HepG2 (cell line): ENCODE data around the gene TBC1D5. TPM values are rescaled to one million over a fixed set of nuclear protein-coding genes. Genes with fewer than 3 reads are reported as not detected.

Source experiments
- MIER2 ChIP-seq: IDR thresholded peaks from 2 replicates; pipeline ENCODE4 v1.6.1; 2016; ENCODE audit warnings: missing biosample characterization, missing genetic modification reagents
- STAT6 ChIP-seq: sonication (generic); formaldehyde crosslinking; IDR thresholded peaks from 2 replicates; pipeline ENCODE4 v1.4.0; 2020; ENCODE audit warnings: missing genetic modification reagents, mild to moderate bottlenecking, borderline replicate concordance
- TBX3 ChIP-seq: fragments of 450-650 bp; IDR thresholded peaks from 2 replicates; pipeline ENCODE4 v1.6.1; 2017; ENCODE audit warnings: antibody characterized with exemption, mild to moderate bottlenecking, inconsistent platforms, borderline replicate concordance
- ZBTB10 ChIP-seq: sonication (generic); formaldehyde crosslinking; IDR thresholded peaks from 2 replicates; pipeline ENCODE4 v1.4.0; 2020; ENCODE audit warnings: missing genetic modification reagents, borderline replicate concordance
- ZBTB46 ChIP-seq: sonication (generic); formaldehyde crosslinking; IDR thresholded peaks from 2 replicates; pipeline ENCODE4 v1.4.0; 2020; ENCODE audit warnings: mild to moderate bottlenecking, missing genetic modification reagents, borderline replicate concordance
- ZNF609 ChIP-seq: sonication (generic); formaldehyde crosslinking; IDR thresholded peaks from 2 replicates; pipeline ENCODE4 v1.4.0; 2020; ENCODE audit warnings: mild to moderate bottlenecking, missing genetic modification reagents, borderline replicate concordance
- ZNF704 ChIP-seq: sonication (generic); formaldehyde crosslinking; IDR thresholded peaks from 2 replicates; pipeline ENCODE4 v1.8.1; 2023; ENCODE audit warnings: mild to moderate bottlenecking, inconsistent platforms, moderate library complexity, missing genetic modification reagents, borderline replicate concordance
- polyA plus RNA-seq, 8 experiments: library from polyadenylated mRNA; depleted of rRNA in 3 of 8; stranded (reverse) in 7 of 8; unstranded in 1 of 8; fragments of >200 nt; fragmentation: Illumina TruSeq in 4 of 8; extraction: Trizol in 4 of 8; gene quantifications; 2 replicates each; pipeline versions ENCODE4 v1.2.1 to v1.2.3, GENCODE V29; 2011 to 2016; ENCODE audit warnings: low read depth in 4 of 8, missing spikeins in 1 of 8, mixed read lengths in 1 of 8; ENCODE audit not compliant: insufficient read depth in 1 of 8
- total RNA-seq, 5 experiments: library from RNA; depleted of rRNA; stranded (reverse); fragments of >200 nt; fragmentation: Illumina TruSeq; extraction: Trizol; gene quantifications; 2 replicates each; pipeline ENCODE4 v1.2.3, GENCODE V29; 2016; ENCODE audit warnings: low read depth in 1 of 5

TBC1D5 gene
- total and polyA plus RNA-seq, 2 of the 13 experiments (the other 11 are each of a cell fraction or from before 2014, with no cell fraction given): 19.2 to 33.3 TPM

GRCh38 chr3:17580901-17581300 lies 161.5 kb downstream of the TBC1D5 start (continued):
- no peak for TF ChIP-seq ZNF609 (CRISPR knock-in tag)
- TF ChIP-seq MIER2 (CRISPR knock-in tag): no peak
- no peak for TF ChIP-seq ZBTB46 (CRISPR knock-in tag)
- no peak for TF ChIP-seq TBX3
- TF ChIP-seq ZNF704 (CRISPR knock-in tag): no peak
- no peak for TF ChIP-seq ZBTB10 (CRISPR knock-in tag)
- no peak for TF ChIP-seq STAT6 (CRISPR knock-in tag)
